Liver (tissue), 3 donors: ENCODE results near the gene PRR5L.

Experiments used
- EGR1 ChIP-seq, 2 donors: IDR thresholded peaks; 2 replicates each; pipeline ENCODE4 v1.6.1; 2016 to 2018; ENCODE audit warnings: antibody characterized with exemption in 2 of 2, low read depth in 2 of 2
- GABPA ChIP-seq, 2 donors: IDR thresholded peaks in 1 of 2; conservative IDR thresholded peaks in 1 of 2; 2 replicates each; pipeline ENCODE4 v1.6.1; 2016; ENCODE audit warnings: antibody characterized with exemption in 2 of 2, mild to moderate bottlenecking in 1 of 2, moderate library complexity in 1 of 2
- HNF4G ChIP-seq: IDR thresholded peaks from 2 replicates; pipeline ENCODE4 v1.6.1; 2016; ENCODE audit warnings: antibody characterized with exemption
- JUND ChIP-seq, 2 donors: IDR thresholded peaks; 2 replicates each; pipeline ENCODE4 v1.6.1; 2016; ENCODE audit warnings: antibody characterized with exemption in 2 of 2
- RAD21 ChIP-seq, 2 donors: IDR thresholded peaks; 2 replicates each; pipeline ENCODE4 v1.6.1; 2016; ENCODE audit warnings: antibody characterized with exemption in 2 of 2, mild to moderate bottlenecking in 2 of 2
- RXRA ChIP-seq, 2 donors: IDR thresholded peaks; 2 replicates each; pipeline ENCODE4 v1.6.1; 2017 to 2018; ENCODE audit warnings: antibody characterized with exemption in 2 of 2, mild to moderate bottlenecking in 1 of 2
- SP1 ChIP-seq: IDR thresholded peaks from 2 replicates; pipeline ENCODE4 v1.6.1; 2018; ENCODE audit warnings: antibody characterized with exemption, mild to moderate bottlenecking
- TAF1 ChIP-seq: conservative IDR thresholded peaks from 2 replicates; pipeline ENCODE4 v1.6.1; 2016; ENCODE audit warnings: antibody characterized with exemption, mild to moderate bottlenecking
- YY1 ChIP-seq: IDR thresholded peaks from 2 replicates; pipeline ENCODE4 v1.6.1; 2016; ENCODE audit warnings: antibody characterized with exemption, mild to moderate bottlenecking
- TF ChIP-seq, protein P1 (sequence below): IDR thresholded peaks from 2 replicates; pipeline ENCODE4 v1.6.1; 2016; ENCODE audit warnings: antibody characterized with exemption, mild to moderate bottlenecking
- TF ChIP-seq, protein P2 (sequence below): IDR thresholded peaks from 2 replicates; pipeline ENCODE4 v1.6.1; 2016; ENCODE audit warnings: antibody characterized with exemption
- TF ChIP-seq, protein P3 (sequence below): fragments of 150-350 bp; IDR thresholded peaks from 2 replicates; pipeline ENCODE4 v1.5.1; 2017; ENCODE audit warnings: improper control_type of control experiment, low read depth, low read length; ENCODE audit not compliant: missing input control
- TF ChIP-seq, protein P4 (sequence below): IDR thresholded peaks from 2 replicates; pipeline ENCODE4 v1.6.1; 2016; ENCODE audit warnings: antibody characterized with exemption
- donor health status: healthy.
- donor health status: healthy.

DNA sequence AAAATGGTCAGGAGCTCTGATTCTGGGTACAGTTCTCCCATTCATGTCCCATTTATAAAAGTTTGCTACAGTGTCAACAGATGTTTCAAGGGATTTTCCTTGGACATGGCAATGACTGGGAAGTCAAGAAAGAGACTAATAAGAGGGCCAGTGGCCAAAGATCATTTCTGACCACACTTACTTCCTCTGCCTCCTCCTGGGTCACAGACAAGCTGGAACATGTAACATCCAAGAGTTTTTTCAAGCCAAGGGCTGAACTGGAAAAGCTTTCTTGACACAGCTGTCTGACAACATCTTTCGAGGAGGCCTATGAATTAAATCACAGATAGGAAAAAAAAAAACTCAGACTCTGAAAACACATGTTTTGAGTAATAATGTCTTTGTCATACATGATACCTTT, 15.6 kb upstream of the PRR5L start:
- TF ChIP-seq, protein P1, sequence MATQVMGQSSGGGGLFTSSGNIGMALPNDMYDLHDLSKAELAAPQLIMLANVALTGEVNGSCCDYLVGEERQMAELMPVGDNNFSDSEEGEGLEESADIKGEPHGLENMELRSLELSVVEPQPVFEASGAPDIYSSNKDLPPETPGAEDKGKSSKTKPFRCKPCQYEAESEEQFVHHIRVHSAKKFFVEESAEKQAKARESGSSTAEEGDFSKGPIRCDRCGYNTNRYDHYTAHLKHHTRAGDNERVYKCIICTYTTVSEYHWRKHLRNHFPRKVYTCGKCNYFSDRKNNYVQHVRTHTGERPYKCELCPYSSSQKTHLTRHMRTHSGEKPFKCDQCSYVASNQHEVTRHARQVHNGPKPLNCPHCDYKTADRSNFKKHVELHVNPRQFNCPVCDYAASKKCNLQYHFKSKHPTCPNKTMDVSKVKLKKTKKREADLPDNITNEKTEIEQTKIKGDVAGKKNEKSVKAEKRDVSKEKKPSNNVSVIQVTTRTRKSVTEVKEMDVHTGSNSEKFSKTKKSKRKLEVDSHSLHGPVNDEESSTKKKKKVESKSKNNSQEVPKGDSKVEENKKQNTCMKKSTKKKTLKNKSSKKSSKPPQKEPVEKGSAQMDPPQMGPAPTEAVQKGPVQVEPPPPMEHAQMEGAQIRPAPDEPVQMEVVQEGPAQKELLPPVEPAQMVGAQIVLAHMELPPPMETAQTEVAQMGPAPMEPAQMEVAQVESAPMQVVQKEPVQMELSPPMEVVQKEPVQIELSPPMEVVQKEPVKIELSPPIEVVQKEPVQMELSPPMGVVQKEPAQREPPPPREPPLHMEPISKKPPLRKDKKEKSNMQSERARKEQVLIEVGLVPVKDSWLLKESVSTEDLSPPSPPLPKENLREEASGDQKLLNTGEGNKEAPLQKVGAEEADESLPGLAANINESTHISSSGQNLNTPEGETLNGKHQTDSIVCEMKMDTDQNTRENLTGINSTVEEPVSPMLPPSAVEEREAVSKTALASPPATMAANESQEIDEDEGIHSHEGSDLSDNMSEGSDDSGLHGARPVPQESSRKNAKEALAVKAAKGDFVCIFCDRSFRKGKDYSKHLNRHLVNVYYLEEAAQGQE = no peak
- no peak for TF ChIP-seq RAD21 (IDR thresholded peaks at IDR 0.05)
- TF ChIP-seq, protein P2, sequence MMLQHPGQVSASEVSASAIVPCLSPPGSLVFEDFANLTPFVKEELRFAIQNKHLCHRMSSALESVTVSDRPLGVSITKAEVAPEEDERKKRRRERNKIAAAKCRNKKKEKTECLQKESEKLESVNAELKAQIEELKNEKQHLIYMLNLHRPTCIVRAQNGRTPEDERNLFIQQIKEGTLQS = no peak
- TF ChIP-seq, protein P3, sequence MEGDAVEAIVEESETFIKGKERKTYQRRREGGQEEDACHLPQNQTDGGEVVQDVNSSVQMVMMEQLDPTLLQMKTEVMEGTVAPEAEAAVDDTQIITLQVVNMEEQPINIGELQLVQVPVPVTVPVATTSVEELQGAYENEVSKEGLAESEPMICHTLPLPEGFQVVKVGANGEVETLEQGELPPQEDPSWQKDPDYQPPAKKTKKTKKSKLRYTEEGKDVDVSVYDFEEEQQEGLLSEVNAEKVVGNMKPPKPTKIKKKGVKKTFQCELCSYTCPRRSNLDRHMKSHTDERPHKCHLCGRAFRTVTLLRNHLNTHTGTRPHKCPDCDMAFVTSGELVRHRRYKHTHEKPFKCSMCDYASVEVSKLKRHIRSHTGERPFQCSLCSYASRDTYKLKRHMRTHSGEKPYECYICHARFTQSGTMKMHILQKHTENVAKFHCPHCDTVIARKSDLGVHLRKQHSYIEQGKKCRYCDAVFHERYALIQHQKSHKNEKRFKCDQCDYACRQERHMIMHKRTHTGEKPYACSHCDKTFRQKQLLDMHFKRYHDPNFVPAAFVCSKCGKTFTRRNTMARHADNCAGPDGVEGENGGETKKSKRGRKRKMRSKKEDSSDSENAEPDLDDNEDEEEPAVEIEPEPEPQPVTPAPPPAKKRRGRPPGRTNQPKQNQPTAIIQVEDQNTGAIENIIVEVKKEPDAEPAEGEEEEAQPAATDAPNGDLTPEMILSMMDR = no peak
- no peak for TF ChIP-seq SP1
- TF ChIP-seq YY1 = no peak
- TF ChIP-seq, protein P4, sequence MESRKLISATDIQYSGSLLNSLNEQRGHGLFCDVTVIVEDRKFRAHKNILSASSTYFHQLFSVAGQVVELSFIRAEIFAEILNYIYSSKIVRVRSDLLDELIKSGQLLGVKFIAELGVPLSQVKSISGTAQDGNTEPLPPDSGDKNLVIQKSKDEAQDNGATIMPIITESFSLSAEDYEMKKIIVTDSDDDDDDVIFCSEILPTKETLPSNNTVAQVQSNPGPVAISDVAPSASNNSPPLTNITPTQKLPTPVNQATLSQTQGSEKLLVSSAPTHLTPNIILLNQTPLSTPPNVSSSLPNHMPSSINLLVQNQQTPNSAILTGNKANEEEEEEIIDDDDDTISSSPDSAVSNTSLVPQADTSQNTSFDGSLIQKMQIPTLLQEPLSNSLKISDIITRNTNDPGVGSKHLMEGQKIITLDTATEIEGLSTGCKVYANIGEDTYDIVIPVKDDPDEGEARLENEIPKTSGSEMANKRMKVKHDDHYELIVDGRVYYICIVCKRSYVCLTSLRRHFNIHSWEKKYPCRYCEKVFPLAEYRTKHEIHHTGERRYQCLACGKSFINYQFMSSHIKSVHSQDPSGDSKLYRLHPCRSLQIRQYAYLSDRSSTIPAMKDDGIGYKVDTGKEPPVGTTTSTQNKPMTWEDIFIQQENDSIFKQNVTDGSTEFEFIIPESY = no peak
- TF ChIP-seq RXRA (IDR thresholded peaks at IDR 0.05) = no peak
- TF ChIP-seq TAF1 = no peak
- no peak for TF ChIP-seq JUND (IDR thresholded peaks at IDR 0.05)
- TF ChIP-seq HNF4G = no peak
- no peak for TF ChIP-seq GABPA (IDR thresholded peaks at IDR 0.05 in 1 of 2, conservative IDR thresholded peaks at IDR 0.05 in 1 of 2)
- no peak for TF ChIP-seq EGR1 (IDR thresholded peaks at IDR 0.05; ENCODE audit: low read depth in 2 of 2)
